ENCODE results near the gene CFAP99. TPM values are rescaled to one million over a fixed set of nuclear protein-coding genes. Genes with fewer than 3 reads are reported as not detected.

Gene CFAP99
- total and polyA plus RNA-seq, 9 of the 15 experiments (the other 6 are each of a cell fraction or from before 2014, with no cell fraction given), result 0.07 to 0.18 (median 0.09) TPM; not detected in 6

DNA sequence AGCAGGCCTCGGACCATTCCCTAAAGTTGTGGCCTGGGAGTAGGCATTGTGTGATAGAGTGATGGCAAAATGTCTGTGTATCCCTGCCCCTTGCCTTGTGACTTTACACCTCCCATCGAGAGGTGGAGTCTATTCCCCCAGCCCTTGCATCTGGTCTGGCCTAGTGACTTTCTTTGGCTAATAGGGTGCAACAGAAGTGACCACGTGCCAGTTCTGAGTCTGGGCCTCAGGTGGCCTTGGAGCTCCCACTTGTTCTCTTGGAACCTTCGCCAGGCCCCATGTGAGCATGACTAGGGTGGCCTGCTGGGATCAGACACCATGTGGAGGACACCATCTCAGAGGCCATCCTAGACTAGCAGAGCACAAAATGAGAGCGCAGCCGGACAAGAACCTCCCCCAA, 46.3 kb downstream of the CFAP99 start (continued):
- TF ChIP-seq, protein P1, sequence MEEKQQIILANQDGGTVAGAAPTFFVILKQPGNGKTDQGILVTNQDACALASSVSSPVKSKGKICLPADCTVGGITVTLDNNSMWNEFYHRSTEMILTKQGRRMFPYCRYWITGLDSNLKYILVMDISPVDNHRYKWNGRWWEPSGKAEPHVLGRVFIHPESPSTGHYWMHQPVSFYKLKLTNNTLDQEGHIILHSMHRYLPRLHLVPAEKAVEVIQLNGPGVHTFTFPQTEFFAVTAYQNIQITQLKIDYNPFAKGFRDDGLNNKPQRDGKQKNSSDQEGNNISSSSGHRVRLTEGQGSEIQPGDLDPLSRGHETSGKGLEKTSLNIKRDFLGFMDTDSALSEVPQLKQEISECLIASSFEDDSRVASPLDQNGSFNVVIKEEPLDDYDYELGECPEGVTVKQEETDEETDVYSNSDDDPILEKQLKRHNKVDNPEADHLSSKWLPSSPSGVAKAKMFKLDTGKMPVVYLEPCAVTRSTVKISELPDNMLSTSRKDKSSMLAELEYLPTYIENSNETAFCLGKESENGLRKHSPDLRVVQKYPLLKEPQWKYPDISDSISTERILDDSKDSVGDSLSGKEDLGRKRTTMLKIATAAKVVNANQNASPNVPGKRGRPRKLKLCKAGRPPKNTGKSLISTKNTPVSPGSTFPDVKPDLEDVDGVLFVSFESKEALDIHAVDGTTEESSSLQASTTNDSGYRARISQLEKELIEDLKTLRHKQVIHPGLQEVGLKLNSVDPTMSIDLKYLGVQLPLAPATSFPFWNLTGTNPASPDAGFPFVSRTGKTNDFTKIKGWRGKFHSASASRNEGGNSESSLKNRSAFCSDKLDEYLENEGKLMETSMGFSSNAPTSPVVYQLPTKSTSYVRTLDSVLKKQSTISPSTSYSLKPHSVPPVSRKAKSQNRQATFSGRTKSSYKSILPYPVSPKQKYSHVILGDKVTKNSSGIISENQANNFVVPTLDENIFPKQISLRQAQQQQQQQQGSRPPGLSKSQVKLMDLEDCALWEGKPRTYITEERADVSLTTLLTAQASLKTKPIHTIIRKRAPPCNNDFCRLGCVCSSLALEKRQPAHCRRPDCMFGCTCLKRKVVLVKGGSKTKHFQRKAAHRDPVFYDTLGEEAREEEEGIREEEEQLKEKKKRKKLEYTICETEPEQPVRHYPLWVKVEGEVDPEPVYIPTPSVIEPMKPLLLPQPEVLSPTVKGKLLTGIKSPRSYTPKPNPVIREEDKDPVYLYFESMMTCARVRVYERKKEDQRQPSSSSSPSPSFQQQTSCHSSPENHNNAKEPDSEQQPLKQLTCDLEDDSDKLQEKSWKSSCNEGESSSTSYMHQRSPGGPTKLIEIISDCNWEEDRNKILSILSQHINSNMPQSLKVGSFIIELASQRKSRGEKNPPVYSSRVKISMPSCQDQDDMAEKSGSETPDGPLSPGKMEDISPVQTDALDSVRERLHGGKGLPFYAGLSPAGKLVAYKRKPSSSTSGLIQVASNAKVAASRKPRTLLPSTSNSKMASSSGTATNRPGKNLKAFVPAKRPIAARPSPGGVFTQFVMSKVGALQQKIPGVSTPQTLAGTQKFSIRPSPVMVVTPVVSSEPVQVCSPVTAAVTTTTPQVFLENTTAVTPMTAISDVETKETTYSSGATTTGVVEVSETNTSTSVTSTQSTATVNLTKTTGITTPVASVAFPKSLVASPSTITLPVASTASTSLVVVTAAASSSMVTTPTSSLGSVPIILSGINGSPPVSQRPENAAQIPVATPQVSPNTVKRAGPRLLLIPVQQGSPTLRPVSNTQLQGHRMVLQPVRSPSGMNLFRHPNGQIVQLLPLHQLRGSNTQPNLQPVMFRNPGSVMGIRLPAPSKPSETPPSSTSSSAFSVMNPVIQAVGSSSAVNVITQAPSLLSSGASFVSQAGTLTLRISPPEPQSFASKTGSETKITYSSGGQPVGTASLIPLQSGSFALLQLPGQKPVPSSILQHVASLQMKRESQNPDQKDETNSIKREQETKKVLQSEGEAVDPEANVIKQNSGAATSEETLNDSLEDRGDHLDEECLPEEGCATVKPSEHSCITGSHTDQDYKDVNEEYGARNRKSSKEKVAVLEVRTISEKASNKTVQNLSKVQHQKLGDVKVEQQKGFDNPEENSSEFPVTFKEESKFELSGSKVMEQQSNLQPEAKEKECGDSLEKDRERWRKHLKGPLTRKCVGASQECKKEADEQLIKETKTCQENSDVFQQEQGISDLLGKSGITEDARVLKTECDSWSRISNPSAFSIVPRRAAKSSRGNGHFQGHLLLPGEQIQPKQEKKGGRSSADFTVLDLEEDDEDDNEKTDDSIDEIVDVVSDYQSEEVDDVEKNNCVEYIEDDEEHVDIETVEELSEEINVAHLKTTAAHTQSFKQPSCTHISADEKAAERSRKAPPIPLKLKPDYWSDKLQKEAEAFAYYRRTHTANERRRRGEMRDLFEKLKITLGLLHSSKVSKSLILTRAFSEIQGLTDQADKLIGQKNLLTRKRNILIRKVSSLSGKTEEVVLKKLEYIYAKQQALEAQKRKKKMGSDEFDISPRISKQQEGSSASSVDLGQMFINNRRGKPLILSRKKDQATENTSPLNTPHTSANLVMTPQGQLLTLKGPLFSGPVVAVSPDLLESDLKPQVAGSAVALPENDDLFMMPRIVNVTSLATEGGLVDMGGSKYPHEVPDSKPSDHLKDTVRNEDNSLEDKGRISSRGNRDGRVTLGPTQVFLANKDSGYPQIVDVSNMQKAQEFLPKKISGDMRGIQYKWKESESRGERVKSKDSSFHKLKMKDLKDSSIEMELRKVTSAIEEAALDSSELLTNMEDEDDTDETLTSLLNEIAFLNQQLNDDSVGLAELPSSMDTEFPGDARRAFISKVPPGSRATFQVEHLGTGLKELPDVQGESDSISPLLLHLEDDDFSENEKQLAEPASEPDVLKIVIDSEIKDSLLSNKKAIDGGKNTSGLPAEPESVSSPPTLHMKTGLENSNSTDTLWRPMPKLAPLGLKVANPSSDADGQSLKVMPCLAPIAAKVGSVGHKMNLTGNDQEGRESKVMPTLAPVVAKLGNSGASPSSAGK (IDR thresholded peaks at IDR 0.05), result 0 out of 2 replicates have a peak, but pooled peaks have one; percentile 20
- TF ChIP-seq, protein P2, sequence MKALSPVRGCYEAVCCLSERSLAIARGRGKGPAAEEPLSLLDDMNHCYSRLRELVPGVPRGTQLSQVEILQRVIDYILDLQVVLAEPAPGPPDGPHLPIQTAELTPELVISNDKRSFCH (CRISPR knock-in tag; IDR thresholded peaks at IDR 0.05), result no peak
- TF ChIP-seq, protein P2 (tag; IDR thresholded peaks at IDR 0.05), result no peak
- TF ChIP-seq RCOR1 (IDR thresholded peaks at IDR 0.05; ENCODE audit: borderline replicate concordance in 1 of 2, low read depth in 2 of 2, low read length in 2 of 2) (no peak), GTF2E2 (tag; IDR thresholded peaks at IDR 0.05) (no peak)
- TF ChIP-seq, protein P3, sequence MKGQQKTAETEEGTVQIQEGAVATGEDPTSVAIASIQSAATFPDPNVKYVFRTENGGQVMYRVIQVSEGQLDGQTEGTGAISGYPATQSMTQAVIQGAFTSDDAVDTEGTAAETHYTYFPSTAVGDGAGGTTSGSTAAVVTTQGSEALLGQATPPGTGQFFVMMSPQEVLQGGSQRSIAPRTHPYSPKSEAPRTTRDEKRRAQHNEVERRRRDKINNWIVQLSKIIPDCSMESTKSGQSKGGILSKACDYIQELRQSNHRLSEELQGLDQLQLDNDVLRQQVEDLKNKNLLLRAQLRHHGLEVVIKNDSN (CRISPR knock-in tag; IDR thresholded peaks at IDR 0.05), result peak; percentile 25; the same call in 1 of the 2 replicates
- TF ChIP-seq, protein P4, sequence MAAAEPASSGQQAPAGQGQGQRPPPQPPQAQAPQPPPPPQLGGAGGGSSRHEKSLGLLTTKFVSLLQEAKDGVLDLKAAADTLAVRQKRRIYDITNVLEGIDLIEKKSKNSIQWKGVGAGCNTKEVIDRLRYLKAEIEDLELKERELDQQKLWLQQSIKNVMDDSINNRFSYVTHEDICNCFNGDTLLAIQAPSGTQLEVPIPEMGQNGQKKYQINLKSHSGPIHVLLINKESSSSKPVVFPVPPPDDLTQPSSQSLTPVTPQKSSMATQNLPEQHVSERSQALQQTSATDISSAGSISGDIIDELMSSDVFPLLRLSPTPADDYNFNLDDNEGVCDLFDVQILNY (CRISPR knock-in tag; IDR thresholded peaks at IDR 0.05), result no peak

Data from K562 (cell line).